NK-92 treated with Interleukin-12 subunit alpha and Interleukin-12 subunit beta, amount 100 ng/mL, for 24 hours (cell line): ENCODE data around the gene NPM1.

Source experiments
- DNase-seq: peaks from one replicate; lab custom pipeline; 2025; lab: John Stamatoyannopoulos, UW

The NPM1 gene

GRCh38 chr5:171428168-171428696 is 40.6 kb downstream of the NPM1 start:
- DNase-seq: no peak

GRCh38 chr5:171428809-171429542 is 41.3 kb downstream of the NPM1 start:
- DNase-seq: no peak

- no peak for DNase-seq
These were observed 41.9 kb downstream of the NPM1 start for GRCh38 chr5:171429543-171429910.

DNA sequence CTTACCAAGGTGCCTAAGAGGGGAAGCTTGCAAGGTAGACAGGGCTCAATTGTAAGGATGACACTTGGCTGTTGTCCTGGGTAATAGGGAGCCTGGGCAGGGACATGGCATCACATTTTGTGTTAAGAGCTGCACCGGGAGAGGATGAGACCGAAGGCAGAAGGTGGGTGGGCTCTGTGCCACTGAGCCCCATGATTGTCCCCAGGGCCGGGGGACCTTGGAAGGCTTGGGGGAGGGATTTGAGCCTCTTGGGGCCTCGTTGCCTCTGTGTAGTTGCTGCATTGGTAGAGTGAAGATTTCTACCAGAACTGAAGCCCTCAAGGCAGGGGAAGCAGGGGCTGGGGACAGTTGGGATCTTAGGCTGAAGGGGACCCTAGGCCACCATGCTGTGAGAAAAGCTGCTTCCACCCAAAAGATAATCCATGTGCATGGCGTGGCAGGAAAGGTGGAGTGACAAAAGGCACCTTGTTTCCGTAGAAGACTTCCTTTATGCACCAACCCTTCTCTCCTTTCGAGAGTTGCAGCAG is 43.7 kb downstream of the NPM1 start:
- DNase-seq: no peak

DNA sequence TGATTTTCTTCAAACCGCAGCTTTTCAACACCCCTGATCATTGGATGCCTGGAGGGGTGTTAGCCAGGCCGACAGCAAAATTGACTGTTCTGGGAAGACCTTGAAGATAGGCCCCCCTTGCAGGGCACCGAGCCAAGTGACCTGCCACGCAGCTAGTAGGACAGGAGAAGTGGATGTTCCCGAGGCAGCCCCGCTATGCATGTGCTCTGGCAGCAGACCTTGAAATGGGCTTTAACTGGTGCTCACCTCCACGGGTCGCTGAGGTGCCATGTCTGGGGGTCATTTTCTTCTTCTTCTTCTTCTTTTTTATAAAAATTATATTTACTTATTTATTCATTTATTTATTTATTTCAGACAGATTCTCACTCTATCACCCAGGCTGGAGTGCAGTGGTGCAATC is 44.4 kb downstream of the NPM1 start:
- DNase-seq: no peak

DNA sequence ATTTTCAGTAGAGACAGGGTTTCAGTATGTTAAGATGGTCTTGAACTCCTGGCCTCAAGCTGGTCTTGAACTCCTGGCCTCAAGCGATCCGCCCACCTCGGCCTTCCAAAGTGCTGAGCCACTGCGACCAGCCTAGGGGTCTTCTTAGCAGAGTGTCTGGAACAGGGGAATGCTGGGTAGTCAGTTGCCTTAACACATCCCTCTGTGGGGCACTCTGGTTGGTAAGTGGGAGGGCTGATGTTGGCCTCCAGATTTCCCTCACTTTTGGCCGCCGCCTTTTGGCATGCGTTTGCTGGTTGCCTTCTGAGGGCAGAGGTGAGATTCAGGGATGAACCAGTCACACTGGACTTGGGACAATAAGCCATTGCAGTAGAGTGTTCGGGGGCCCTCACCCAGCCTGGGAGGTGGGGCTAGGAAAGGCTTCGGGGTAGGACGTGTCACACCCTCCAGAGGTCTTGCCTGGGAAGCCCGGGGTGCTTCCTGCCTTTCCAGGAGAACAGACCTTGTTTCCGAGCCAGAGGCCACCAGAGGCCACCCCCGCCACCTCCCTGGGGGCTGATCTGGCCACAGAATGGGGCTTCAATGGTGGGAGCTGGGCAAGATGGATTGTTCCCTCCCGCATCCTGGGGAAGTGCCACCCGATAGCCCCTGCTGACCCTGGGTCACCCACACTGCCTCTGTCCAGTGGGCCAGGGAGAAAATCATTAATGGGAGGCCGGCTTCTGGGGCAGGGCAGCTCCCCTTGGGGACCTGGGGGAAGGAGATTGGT is 45.1 kb downstream of the NPM1 start:
- DNase-seq: no peak

DNA sequence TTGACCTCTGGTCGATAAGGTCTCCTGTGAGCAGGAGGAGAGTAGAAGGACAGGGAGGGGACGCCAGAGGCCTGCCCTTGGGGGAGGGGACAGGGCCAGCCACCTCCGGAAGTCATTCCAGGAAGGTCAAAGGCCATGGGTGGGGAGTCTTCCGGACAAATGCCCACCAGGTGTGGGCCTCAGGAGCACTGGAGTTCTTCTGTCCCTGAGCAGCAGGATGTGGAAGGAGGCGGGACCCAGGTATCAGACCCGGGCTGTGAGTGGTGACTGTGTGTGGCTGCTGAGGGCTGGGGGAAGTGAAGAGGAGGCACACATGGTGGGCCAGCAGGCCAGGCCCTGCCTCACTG is 45.7 kb downstream of the NPM1 start:
- no peak for DNase-seq

GRCh38 chr5:171433982-171434676 is 46.5 kb downstream of the NPM1 start:
- no peak for DNase-seq

DNA sequence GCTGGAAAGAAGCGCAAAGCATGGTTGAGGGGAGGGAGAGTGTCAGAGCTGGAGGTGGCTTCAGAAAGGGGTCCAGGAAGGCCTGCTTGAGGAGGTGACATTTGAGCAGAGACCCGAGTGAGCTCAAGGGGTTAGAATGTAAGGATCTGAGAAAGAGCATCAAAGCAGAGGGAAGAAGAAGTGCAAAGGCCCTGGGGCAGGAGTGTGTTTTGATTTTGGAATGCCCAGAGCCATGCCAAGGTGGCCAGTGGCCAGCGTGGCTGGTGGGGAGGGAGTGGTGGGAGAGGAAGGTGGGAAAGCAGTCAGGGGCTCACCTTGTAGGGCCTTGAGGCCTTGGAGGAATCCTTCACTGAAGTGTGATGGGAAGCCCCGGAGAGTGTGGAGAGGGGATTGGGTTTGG is 47.2 kb downstream of the NPM1 start:
- no peak for DNase-seq

DNA sequence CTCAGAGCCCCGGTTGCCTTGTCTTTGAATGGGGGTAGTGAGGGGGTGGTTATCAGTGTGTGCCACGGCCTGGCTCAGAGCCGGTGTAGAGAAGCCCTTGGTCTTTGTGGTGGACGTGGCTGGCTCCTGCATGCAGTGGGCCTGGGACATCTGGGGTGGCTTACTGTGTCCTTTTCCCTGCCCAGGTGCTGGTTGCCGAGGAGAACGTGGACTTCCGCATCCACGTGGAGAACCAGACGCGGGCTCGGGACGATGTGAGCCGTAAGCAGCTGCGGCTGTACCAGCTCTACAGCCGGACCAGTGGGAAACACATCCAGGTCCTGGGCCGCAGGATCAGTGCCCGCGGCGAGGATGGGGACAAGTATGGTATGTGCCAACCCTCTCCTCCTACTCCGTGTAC is 48.3 kb downstream of the NPM1 start:
- DNase-seq: no peak

GRCh38 chr5:171436804-171437285 is 49.2 kb downstream of the NPM1 start:
- no peak for DNase-seq

DNA sequence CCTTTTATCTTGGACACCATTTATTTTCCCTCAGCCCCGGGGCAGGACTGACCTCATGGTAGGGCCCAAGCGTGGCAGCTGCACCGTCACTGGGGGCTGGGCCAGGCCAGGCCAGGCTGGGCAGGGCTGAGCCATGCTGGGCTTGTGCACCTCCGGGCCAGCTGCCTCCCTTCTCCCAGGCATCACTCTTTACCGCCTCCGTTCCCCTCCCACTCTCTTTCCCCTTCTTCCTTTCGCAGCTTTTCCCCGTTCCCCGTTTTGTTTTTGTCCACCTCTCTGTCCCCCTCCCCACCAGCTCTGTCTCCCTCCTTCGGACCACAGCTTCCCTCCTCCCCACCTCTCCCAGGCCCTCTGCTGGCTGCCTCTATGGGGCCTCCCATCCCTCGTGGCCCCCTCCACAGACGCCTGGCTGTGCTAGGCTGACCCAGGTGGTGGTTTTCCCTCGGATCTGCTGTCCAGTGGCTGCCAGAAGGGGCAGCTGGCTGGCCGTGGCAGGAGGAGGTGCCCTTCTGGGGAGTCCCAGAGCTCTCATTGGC is 49.7 kb downstream of the NPM1 start:
- DNase-seq: no peak

DNA sequence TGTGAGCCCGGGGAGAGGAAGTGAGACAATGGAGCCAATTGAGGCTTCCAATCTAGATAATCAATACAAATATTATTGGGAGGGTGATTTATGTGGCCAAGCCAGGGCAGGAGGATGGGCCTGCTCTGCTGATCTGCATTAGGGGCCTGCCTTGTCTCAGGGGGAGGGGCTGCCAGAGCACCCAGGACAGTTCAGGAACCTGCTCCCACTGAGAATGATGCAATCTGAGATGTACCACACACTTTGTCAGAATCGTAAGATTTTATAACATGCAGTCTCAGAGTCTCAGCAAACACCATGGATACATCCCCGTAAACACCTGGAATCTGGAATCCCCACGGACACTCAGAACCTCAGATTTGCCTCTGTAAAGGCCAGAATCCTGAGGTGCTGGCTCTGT is 51.1 kb downstream of the NPM1 start:
- no peak for DNase-seq

GRCh38 chr5:171441246-171441791 is 53.7 kb downstream of the NPM1 start:
- DNase-seq: no peak

GRCh38 chr5:171442287-171443042 is 54.8 kb downstream of the NPM1 start:
- DNase-seq: no peak

DNA sequence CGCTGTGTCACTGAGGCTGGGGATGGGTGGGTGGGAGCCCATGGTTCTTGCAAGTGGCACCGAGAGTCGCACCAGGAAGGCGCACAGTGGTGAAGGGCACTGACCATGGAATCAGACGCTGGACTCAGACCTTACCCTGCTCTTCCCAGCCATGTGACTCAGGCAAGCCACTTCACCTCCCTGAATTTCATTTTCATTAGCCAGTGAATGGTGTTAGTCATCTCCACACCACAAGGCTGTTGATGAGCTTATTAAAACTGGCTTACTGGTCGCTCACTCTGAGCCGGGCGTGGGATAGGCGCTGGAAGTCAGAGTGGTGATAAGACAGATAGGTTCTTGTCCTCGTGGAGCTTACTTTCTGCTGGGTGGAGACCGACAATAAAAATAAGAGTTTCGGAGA is 56.9 kb downstream of the NPM1 start:
- no peak for DNase-seq

GRCh38 chr5:171445644-171446516 is 58.2 kb downstream of the NPM1 start:
- DNase-seq: no peak

- no peak for DNase-seq
These were observed 59.6 kb downstream of the NPM1 start for GRCh38 chr5:171447226-171447625.

- DNase-seq: no peak
These were observed 61.8 kb downstream of the NPM1 start for GRCh38 chr5:171449426-171449825.
